ENCODE results near the gene SLC44A4. TPM values are rescaled to one million over a fixed set of nuclear protein-coding genes. Genes with fewer than 3 reads are reported as not detected.
"Not testable (repeated sequence)": the region's sequence is repeated elsewhere in the genome, so short reads cannot be mapped to it uniquely, and the experiment has no call there.

SLC44A4 gene
- total and polyA plus RNA-seq, 9 of the 15 experiments (the other 6 are each of a cell fraction or from before 2014, with no cell fraction given), result 7.9 to 18.6 (median 11.2) TPM

GRCh38 chr6:31908255-31908654, 29.5 kb upstream of the SLC44A4 start:
- peak; percentile 4; the same call in 1 of the 2 replicates for TF ChIP-seq JUND (IDR thresholded peaks at IDR 0.05; ENCODE audit: borderline replicate concordance, low read depth, low read length)
- H3K9ac ChIP-seq (ENCODE audit: insufficient read depth in 1 of 2, low read depth in 2 of 2, low read length in 2 of 2); DNase-seq (ENCODE audit: extremely low read depth in 1 of 4, low spot score in 3 of 4); H3K27ac ChIP-seq (ENCODE audit: extremely low read depth, low read depth, low read length); H3K4me3 ChIP-seq; H3K36me3 ChIP-seq (ENCODE audit: control insufficient read depth, insufficient read depth, low read length); in situ Hi-C loops (cut with MboI); H2AFZ ChIP-seq (ENCODE audit: low read depth, low read length); H3K27me3 ChIP-seq (ENCODE audit: control insufficient read depth in 2 of 2, insufficient read depth in 2 of 2, low read length in 2 of 2); H3K9me1 ChIP-seq (ENCODE audit: control insufficient read depth, insufficient read depth, low read length); H3K9me3 ChIP-seq (replicated peaks; ENCODE audit: control insufficient read depth, insufficient read depth, low read depth, low read length); FAIRE-seq; H4K20me1 ChIP-seq (replicated peaks; ENCODE audit: control insufficient read depth, insufficient read depth, low read length); BruUV-seq (replicated peaks); H3K79me2 ChIP-seq (ENCODE audit: control insufficient read depth, insufficient read depth, low read length); H3K4me2 ChIP-seq (ENCODE audit: insufficient read depth, low read length); CTCF ChIA-PET (ENCODE audit: low intra/inter-chr PET ratio); ATAC-seq; TF ChIP-seq JUND (tag; IDR thresholded peaks at IDR 0.05; ENCODE audit: borderline replicate concordance, low read depth, low read length); ATF3 (CRISPR knock-in tag; conservative IDR thresholded peaks at IDR 0.05): not testable (repeated sequence)
- 0 out of 2 replicates have a peak, but pooled peaks have one; percentile 8 for TF ChIP-seq EHMT2 (IDR thresholded peaks at IDR 0.05)
- peak; percentile 40 for TF ChIP-seq CHD4 (IDR thresholded peaks at IDR 0.05; ENCODE audit: insufficient read depth, insufficient replicate concordance, low read depth, low read length, poor library complexity, severe bottlenecking)
- TF ChIP-seq TRIM24 (IDR thresholded peaks at IDR 0.05), result 0 out of 4 replicates have a peak, but pooled peaks of 1 of the 2 experiments have one; percentile 16
- TF ChIP-seq EGR1 (conservative IDR thresholded peaks at IDR 0.05), result peak; percentile 85
- peak; percentile 29; the same call in 1 of the 2 replicates for TF ChIP-seq HLTF (IDR thresholded peaks at IDR 0.05)
- peak; percentile 55; the same call in 1 of the 2 replicates for TF ChIP-seq LARP7 (IDR thresholded peaks at IDR 0.05)
- 0 out of 2 replicates have a peak, but pooled peaks have one; percentile 9 for TF ChIP-seq BCOR (IDR thresholded peaks at IDR 0.05)
- peak; percentile 41 to 54; a peak in 2 of 4 replicates for TF ChIP-seq KDM1A (IDR thresholded peaks at IDR 0.05)
- TF ChIP-seq ADNP (tag; IDR thresholded peaks at IDR 0.05), result peak; percentile 76
- TF ChIP-seq ATF3 (IDR thresholded peaks at IDR 0.05), result peak; percentile 55
- 0 out of 2 replicates have a peak, but pooled peaks have one; percentile 19 for TF ChIP-seq HDAC2 (IDR thresholded peaks at IDR 0.05)
- TF ChIP-seq SMARCA5 (IDR thresholded peaks at IDR 0.05), result 0 out of 2 replicates have a peak, but pooled peaks have one; percentile 15
- peak; percentile 13; the same call in 1 of the 2 replicates for TF ChIP-seq PKNOX1 (IDR thresholded peaks at IDR 0.05)
- intact Hi-C loops (cut with micrococcal nuclease), result loop anchor here (10.0 kb wide), 1 partner anchor 287 kb away; the partner anchor contains the start of genes GPSM3 and PBX2
- 42% methylated on average over 5 of the region's 5 CpGs for WGBS (ENCODE audit: insufficient coverage, low coverage, missing lambda C conversion rate)
- POLR2A ChIA-PET, result interaction anchor here (0.6 to 1.6 kb wide), 2 partner anchors 10 to 72 kb away, joined by 3 to 6 read pairs; partner anchors contain the start of gene EHMT2
- peaks cover 19 to 23% of the 10 kb centered on the region in 2 experiments for H3K4me1 ChIP-seq (replicated peaks in 1 of 2; ENCODE audit: control insufficient read depth in 2 of 2, insufficient read depth in 2 of 2, low read length in 2 of 2)
